Osteocyte (in vitro differentiated cells): ENCODE measurements around the gene PRELID3B. TPM values are rescaled to one million over a fixed set of nuclear protein-coding genes. Genes with fewer than 3 reads are reported as not detected.

Source experiments
- DNase-seq: peaks from one replicate; pipeline ENCODE4 v3.0.0; 2021; ENCODE audit warnings: mixed read lengths; ENCODE audit not compliant: unreplicated experiment; ENCODE audit errors: extremely low spot score
- H3K27ac Mint-ChIP-seq: one replicate; pipeline ENCODE4 v1.8.0; 2021; ENCODE audit warnings: mild to moderate bottlenecking, mixed read lengths; ENCODE audit not compliant: unreplicated experiment
- H3K27me3 Mint-ChIP-seq: one replicate; pipeline ENCODE4 v1.8.0; 2021; ENCODE audit warnings: mixed read lengths; ENCODE audit not compliant: unreplicated experiment
- H3K36me3 Mint-ChIP-seq: one replicate; pipeline ENCODE4 v1.8.0; 2021; ENCODE audit warnings: mixed read lengths; ENCODE audit not compliant: unreplicated experiment
- H3K4me1 Mint-ChIP-seq: one replicate; pipeline ENCODE4 v1.8.0; 2021; ENCODE audit warnings: mixed read lengths; ENCODE audit not compliant: unreplicated experiment
- H3K4me3 Mint-ChIP-seq: one replicate; pipeline ENCODE4 v1.8.0; 2021; ENCODE audit warnings: mild to moderate bottlenecking, moderate library complexity, mixed read lengths; ENCODE audit not compliant: unreplicated experiment
- H3K9me3 Mint-ChIP-seq: one replicate; pipeline ENCODE4 v1.8.0; 2021; ENCODE audit warnings: mixed read lengths; ENCODE audit not compliant: unreplicated experiment
- total RNA-seq: library from RNA; stranded (reverse); gene quantifications from 2 replicates; pipeline ENCODE4 v1.2.1, GENCODE V29; 2021
- TF ChIP-seq, protein P1 (sequence below): fragments of 200-600 bp; sonication (generic); IDR thresholded peaks from 2 replicates; pipeline ENCODE4 v1.5.0; 2021; ENCODE audit warnings: antibody characterized with exemption, mild to moderate bottlenecking, moderate library complexity

Gene PRELID3B
- total RNA-seq, 1 donor from 2014 or later: 45.1 TPM

DNA sequence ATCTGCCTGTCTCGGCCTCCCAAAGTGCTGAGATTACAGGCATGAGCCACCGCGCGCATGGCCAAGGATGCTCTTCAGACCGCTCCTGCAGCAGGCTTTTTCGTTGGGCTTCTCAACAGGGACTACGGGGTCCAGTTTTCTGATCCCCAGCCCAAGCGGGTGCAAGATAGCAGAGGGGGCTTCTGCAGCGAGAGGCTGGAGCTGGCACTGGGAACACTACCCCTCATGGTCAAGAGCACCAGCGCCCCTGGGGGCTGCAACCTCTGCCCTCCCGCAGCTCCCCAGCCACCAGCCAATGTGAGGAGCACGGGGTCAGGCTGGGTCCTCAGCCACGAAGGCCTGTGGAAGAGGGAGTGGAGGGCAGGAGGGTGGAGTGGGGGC, 41.5 kb downstream of the PRELID3B start:
- DNase-seq: no peak
- no peaks in the 10 kb centered on the region for H3K9me3 Mint-ChIP-seq
- no peak overlapping the region for H3K27ac Mint-ChIP-seq
- peaks cover 2% of the 10 kb centered on the region for H3K36me3 Mint-ChIP-seq
- peaks cover 2% of the 10 kb centered on the region for H3K4me1 Mint-ChIP-seq
- no peaks in the 10 kb centered on the region for H3K27me3 Mint-ChIP-seq
- TF ChIP-seq, protein P1, sequence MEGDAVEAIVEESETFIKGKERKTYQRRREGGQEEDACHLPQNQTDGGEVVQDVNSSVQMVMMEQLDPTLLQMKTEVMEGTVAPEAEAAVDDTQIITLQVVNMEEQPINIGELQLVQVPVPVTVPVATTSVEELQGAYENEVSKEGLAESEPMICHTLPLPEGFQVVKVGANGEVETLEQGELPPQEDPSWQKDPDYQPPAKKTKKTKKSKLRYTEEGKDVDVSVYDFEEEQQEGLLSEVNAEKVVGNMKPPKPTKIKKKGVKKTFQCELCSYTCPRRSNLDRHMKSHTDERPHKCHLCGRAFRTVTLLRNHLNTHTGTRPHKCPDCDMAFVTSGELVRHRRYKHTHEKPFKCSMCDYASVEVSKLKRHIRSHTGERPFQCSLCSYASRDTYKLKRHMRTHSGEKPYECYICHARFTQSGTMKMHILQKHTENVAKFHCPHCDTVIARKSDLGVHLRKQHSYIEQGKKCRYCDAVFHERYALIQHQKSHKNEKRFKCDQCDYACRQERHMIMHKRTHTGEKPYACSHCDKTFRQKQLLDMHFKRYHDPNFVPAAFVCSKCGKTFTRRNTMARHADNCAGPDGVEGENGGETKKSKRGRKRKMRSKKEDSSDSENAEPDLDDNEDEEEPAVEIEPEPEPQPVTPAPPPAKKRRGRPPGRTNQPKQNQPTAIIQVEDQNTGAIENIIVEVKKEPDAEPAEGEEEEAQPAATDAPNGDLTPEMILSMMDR: no peak
- no peak overlapping the region for H3K4me3 Mint-ChIP-seq

- peaks cover 6% of the 10 kb centered on the region for H3K36me3 Mint-ChIP-seq
- TF ChIP-seq, protein P1: no peak
- no peaks in the 10 kb centered on the region for H3K27me3 Mint-ChIP-seq
- H3K27ac Mint-ChIP-seq: no peak overlapping the region
- H3K9me3 Mint-ChIP-seq: no peaks in the 10 kb centered on the region
- H3K4me3 Mint-ChIP-seq: no peak overlapping the region
- DNase-seq: no peak
- H3K4me1 Mint-ChIP-seq: peaks cover 2% of the 10 kb centered on the region
These were observed 42.3 kb downstream of the PRELID3B start for GRCh38 chr20:59000326-59000725.

- Mint-ChIP-seq H3K27ac (no peak overlapping the region), H3K9me3 (no peaks in the 10 kb centered on the region), H3K4me1 (no peaks in the 10 kb centered on the region), H3K4me3 (no peak overlapping the region), H3K27me3 (no peaks in the 10 kb centered on the region), H3K36me3 (peaks cover 17% of the 10 kb centered on the region)
- TF ChIP-seq, protein P1: no peak
- DNase-seq: no peak
These were observed 43.9 kb downstream of the PRELID3B start for GRCh38 chr20:58998656-58999055.

DNA sequence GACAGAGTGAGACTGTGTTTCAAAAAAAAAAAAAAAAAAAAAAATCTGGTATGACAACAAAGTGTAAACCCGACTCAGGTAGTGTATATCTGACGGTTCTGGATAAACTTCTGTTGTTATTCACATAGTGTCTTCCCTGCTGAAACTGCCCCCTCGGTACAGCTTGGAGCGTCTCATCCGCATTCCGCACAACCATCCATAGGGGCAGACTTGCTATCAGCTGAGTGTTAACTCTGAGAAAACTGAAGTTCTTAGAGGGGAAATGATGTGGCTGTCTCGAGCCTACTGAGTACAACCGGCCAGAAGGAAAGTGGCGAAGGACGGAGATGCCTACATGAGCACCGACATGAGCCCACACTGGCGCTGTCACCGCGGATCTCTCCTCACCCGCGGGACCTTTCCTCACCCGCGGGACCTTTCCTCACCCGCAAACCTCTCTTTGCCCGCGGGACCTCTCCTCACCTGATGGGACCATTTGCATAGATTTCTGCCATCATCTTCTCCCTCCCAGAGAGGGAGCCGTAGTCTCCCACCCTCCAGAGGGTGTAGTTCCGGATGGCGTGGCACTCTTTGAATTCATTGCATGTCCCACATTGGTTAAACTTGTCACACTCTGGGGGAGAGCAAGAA, 45.3 kb downstream of the PRELID3B start:
- Mint-ChIP-seq H3K36me3 (peaks cover 21% of the 10 kb centered on the region), H3K4me1 (no peaks in the 10 kb centered on the region), H3K27ac (no peak overlapping the region), H3K4me3 (no peak overlapping the region), H3K27me3 (no peaks in the 10 kb centered on the region), H3K9me3 (no peaks in the 10 kb centered on the region)
- TF ChIP-seq, protein P1: no peak
- DNase-seq: no peak

GRCh38 chr20:58996226-58996611, 46.4 kb downstream of the PRELID3B start:
- H3K36me3 Mint-ChIP-seq: peaks cover 29% of the 10 kb centered on the region
- no peaks in the 10 kb centered on the region for H3K27me3 Mint-ChIP-seq
- no peak overlapping the region for H3K27ac Mint-ChIP-seq
- no peak overlapping the region for H3K4me3 Mint-ChIP-seq
- no peaks in the 10 kb centered on the region for H3K4me1 Mint-ChIP-seq
- TF ChIP-seq, protein P1: no peak
- no peaks in the 10 kb centered on the region for H3K9me3 Mint-ChIP-seq
- no peak for DNase-seq
